Mesendoderm (in vitro differentiated cells): ENCODE measurements around the gene COBL.

Source experiments
- DNase-seq: peaks from one replicate; pipeline ENCODE4 v3.0.0; 2013
- H2AK5ac ChIP-seq: 2 replicates; pipeline ENCODE4 v1.6.1; 2013; ENCODE audit warnings: low read length, inconsistent platforms
- H2BK120ac ChIP-seq: 2 replicates; pipeline ENCODE4 v1.6.1; 2013; ENCODE audit warnings: low read depth, mild to moderate bottlenecking, low read length, moderate library complexity, mixed read lengths
- H2BK15ac ChIP-seq: replicated peaks from 2 replicates; pipeline ENCODE4 v1.6.1; 2013; ENCODE audit warnings: low read depth, mild to moderate bottlenecking, moderate library complexity
- H2BK5ac ChIP-seq: 2 replicates; pipeline ENCODE4 v1.6.1; 2013; ENCODE audit warnings: low read length, inconsistent platforms
- H3K18ac ChIP-seq: 2 replicates; pipeline ENCODE4 v1.6.1; 2013; ENCODE audit warnings: mild to moderate bottlenecking, low read length, mixed read lengths
- H3K23ac ChIP-seq: one replicate; pipeline ENCODE4 v1.6.1; 2013; ENCODE audit warnings: low read length
- H3K27ac ChIP-seq: 2 replicates; pipeline ENCODE4 v1.5.1; 2013; ENCODE audit warnings: low read depth, mild to moderate bottlenecking, inconsistent platforms, low read length, moderate library complexity
- H3K27me3 ChIP-seq: 2 replicates; pipeline ENCODE4 v1.6.1; 2013; ENCODE audit warnings: low read length, control low read depth, mild to moderate bottlenecking, inconsistent platforms; ENCODE audit not compliant: insufficient read depth, poor library complexity
- H3K36me3 ChIP-seq: 2 replicates; pipeline ENCODE4 v1.6.1; 2013; ENCODE audit warnings: low read length, inconsistent platforms; ENCODE audit not compliant: control insufficient read depth, insufficient read depth
- H3K4ac ChIP-seq: one replicate; pipeline ENCODE4 v1.6.1; 2013; ENCODE audit warnings: low read depth, mild to moderate bottlenecking, low read length, moderate library complexity
- H3K4me1 ChIP-seq: 2 replicates; pipeline ENCODE4 v1.6.1; 2013; ENCODE audit warnings: low read depth, low read length, inconsistent platforms; ENCODE audit not compliant: control insufficient read depth
- H3K4me2 ChIP-seq: 2 replicates; pipeline ENCODE4 v1.6.1; 2013; ENCODE audit warnings: low read length
- H3K4me3 ChIP-seq: 2 replicates; pipeline ENCODE4 v1.5.1; 2013; ENCODE audit warnings: mild to moderate bottlenecking, low read length
- H3K56ac ChIP-seq: one replicate; pipeline ENCODE4 v1.6.1; 2013; ENCODE audit warnings: low read length
- H3K79me1 ChIP-seq: 2 replicates; pipeline ENCODE4 v1.6.1; 2013; ENCODE audit warnings: low read length, inconsistent platforms
- H3K79me2 ChIP-seq: 2 replicates; pipeline ENCODE4 v1.6.1; 2013; ENCODE audit warnings: mild to moderate bottlenecking, low read length; ENCODE audit not compliant: control insufficient read depth, insufficient read depth
- H3K9ac ChIP-seq: 2 replicates; pipeline ENCODE4 v1.6.1; 2013; ENCODE audit warnings: low read length, inconsistent platforms
- H4K5ac ChIP-seq: one replicate; pipeline ENCODE4 v1.6.1; 2013; ENCODE audit warnings: low read length
- H4K8ac ChIP-seq: one replicate; pipeline ENCODE4 v1.6.1; 2013; ENCODE audit warnings: low read depth, mild to moderate bottlenecking, control low read depth, low read length, moderate library complexity
- WGBS: extraction: QIAGEN DNeasy Blood & Tissue Kit; methylation state at CpG from one replicate; pipeline ENCODE4 v1.1.7; 2013; ENCODE audit warnings: low lambda C conversion rate, missing lambda C conversion rate; ENCODE audit not compliant: insufficient coverage; ENCODE audit errors: extremely low coverage; 5-methylcytosine and 5-hydroxymethylcytosine counted together

The COBL gene

DNA sequence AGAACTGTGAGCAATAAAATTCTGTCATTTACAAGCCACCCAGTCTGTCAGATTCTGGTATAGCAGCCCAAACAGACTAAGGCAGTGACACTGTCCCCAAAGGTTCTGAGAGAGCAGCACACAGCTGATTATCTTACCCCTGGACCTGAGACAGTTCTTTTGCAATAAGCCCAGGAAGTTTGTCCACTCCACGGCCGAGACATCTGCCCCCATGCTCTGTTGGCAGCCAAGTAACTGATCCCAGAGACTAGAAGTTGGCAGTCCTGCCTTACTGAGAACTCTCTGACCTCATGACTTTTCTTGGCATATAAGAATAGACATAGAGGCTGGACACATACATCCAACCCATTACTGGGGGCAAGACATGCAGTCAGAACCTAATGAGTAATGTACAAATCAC is 290.9 kb downstream of the COBL start:
- no peak overlapping the region for H3K23ac ChIP-seq
- no peak overlapping the region for H3K4me2 ChIP-seq
- no peak overlapping the region for H3K56ac ChIP-seq
- no peaks in the 10 kb centered on the region for H3K79me1 ChIP-seq
- H3K36me3 ChIP-seq, result no peaks in the 10 kb centered on the region
- H2BK5ac ChIP-seq, result no peak overlapping the region
- no CpG with 5 or more reads among the region's 2 CpGs for whole genome bisulfite sequencing
- no peak overlapping the region for H3K4me3 ChIP-seq
- no peak overlapping the region for H3K27ac ChIP-seq
- H4K5ac ChIP-seq, result no peak overlapping the region
- H3K79me2 ChIP-seq, result no peaks in the 10 kb centered on the region
- H3K27me3 ChIP-seq, result no peaks in the 10 kb centered on the region
- no peak overlapping the region for H3K18ac ChIP-seq
- H3K9ac ChIP-seq, result no peak overlapping the region
- H2BK15ac ChIP-seq, result no peak overlapping the region
- no peak overlapping the region for H2BK120ac ChIP-seq
- no peak for DNase-seq
- no peak overlapping the region for H4K8ac ChIP-seq
- H3K4me1 ChIP-seq, result no peaks in the 10 kb centered on the region
- no peak overlapping the region for H2AK5ac ChIP-seq
- H3K4ac ChIP-seq, result no peak overlapping the region

DNA sequence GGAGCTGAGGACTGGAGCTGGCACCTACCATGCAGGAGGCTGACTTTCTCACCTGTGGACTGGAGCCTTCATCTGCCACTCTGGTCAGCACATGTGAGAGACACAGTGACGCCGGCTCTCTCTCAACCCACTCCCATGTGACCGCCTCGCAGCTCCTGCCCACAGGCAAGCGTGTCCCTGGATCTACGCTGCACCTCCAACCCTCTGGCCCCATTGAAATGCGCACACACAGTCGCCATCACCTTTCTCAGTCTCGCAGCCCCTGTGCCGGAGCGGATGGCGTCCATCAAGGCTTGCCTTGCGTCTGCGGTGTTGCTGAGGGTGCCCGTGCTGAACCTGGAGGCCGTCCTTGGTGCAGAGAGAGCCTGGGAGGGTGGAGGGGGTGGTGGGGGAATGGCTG is 291.7 kb downstream of the COBL start:
- no peak overlapping the region for H3K18ac ChIP-seq

DNA sequence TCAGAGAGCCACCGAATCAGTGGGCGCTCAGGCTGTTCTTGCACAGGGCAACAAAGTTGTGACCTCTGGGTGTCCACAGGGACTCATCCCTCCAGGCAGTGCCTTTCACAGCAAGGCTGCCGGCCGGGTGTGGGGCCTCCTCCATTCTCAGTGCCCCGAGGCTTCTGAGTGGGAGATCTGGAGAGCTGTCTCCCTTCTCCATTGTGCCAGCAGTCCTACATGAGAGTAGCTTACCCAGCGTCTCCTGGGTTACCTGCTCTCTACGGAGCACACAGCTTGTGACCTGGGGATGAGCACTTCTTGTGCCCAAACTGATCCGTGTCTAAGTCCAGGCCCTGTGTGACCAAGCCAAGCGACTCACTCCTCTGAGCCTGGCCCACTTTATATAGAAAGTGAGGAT is 293.1 kb downstream of the COBL start:
- Histone ChIP-seq H3K56ac (no peak overlapping the region), H3K4me3 (no peak overlapping the region), H4K5ac (no peak overlapping the region), H2BK120ac (no peak overlapping the region), H3K79me2 (no peaks in the 10 kb centered on the region), H3K9ac (no peak overlapping the region), H3K4ac (no peak overlapping the region), H4K8ac (no peak overlapping the region), H2BK5ac (no peak overlapping the region), H3K18ac (no peak overlapping the region), H2BK15ac (no peak overlapping the region), H3K27me3 (no peaks in the 10 kb centered on the region), H3K27ac (no peak overlapping the region), H3K23ac (no peak overlapping the region), H2AK5ac (no peak overlapping the region), H3K4me1 (no peaks in the 10 kb centered on the region), H3K36me3 (no peaks in the 10 kb centered on the region), H3K79me1 (no peaks in the 10 kb centered on the region), H3K4me2 (no peak overlapping the region)
- WGBS, result no CpG with 5 or more reads among the region's 9 CpGs
- no peak for DNase-seq

More for the DNA sequence above, 291.7 kb downstream of the COBL start:
- H2BK15ac ChIP-seq, result no peak overlapping the region
- no peaks in the 10 kb centered on the region for H3K36me3 ChIP-seq
- no peaks in the 10 kb centered on the region for H3K27me3 ChIP-seq
- no peak overlapping the region for H3K27ac ChIP-seq
- no peak overlapping the region for H3K4me3 ChIP-seq
- no peak overlapping the region for H3K23ac ChIP-seq
- H3K56ac ChIP-seq, result no peak overlapping the region
- no peak overlapping the region for H4K8ac ChIP-seq
- no peak overlapping the region for H2BK120ac ChIP-seq
- no CpG with 5 or more reads among the region's 16 CpGs for WGBS
- H3K4ac ChIP-seq, result no peak overlapping the region
- no peak for DNase-seq
- H3K4me2 ChIP-seq, result no peak overlapping the region
- no peak overlapping the region for H4K5ac ChIP-seq
- H2AK5ac ChIP-seq, result no peak overlapping the region
- no peaks in the 10 kb centered on the region for H3K4me1 ChIP-seq
- H3K79me2 ChIP-seq, result no peaks in the 10 kb centered on the region
- no peaks in the 10 kb centered on the region for H3K79me1 ChIP-seq
- no peak overlapping the region for H2BK5ac ChIP-seq
- H3K9ac ChIP-seq, result no peak overlapping the region

DNA sequence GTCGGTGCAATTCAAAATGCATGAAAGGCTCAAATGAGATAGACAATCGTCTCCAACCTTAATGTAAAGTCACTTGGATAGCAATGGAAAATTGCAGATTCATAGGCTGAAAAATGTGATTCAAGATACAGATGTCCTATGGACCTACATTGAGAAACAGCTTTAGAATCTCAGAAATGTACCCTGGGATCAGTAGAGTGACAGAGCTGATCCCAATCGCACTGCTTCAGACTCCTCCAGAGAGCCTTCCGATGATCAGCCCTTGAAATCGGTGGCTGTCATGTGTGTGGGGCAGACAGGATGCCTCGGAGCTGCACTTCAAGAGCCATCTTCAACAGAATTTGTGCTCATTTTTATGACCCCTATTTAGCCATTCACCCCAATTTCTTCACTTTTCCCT is 293.8 kb downstream of the COBL start:
- Histone ChIP-seq H3K9ac (no peak overlapping the region), H2BK120ac (no peak overlapping the region), H2BK5ac (no peak overlapping the region), H2AK5ac (no peak overlapping the region), H3K18ac (no peak overlapping the region), H3K27ac (no peak overlapping the region), H3K27me3 (no peaks in the 10 kb centered on the region), H3K23ac (no peak overlapping the region), H4K8ac (no peak overlapping the region), H3K4ac (no peak overlapping the region), H3K36me3 (no peaks in the 10 kb centered on the region), H3K4me2 (no peak overlapping the region), H3K79me2 (no peaks in the 10 kb centered on the region), H3K56ac (no peak overlapping the region), H2BK15ac (no peak overlapping the region), H3K4me1 (no peaks in the 10 kb centered on the region), H3K79me1 (no peaks in the 10 kb centered on the region), H4K5ac (no peak overlapping the region), H3K4me3 (no peak overlapping the region)
- no CpG with 5 or more reads among the region's 6 CpGs for WGBS
- DNase-seq, result no peak

DNA sequence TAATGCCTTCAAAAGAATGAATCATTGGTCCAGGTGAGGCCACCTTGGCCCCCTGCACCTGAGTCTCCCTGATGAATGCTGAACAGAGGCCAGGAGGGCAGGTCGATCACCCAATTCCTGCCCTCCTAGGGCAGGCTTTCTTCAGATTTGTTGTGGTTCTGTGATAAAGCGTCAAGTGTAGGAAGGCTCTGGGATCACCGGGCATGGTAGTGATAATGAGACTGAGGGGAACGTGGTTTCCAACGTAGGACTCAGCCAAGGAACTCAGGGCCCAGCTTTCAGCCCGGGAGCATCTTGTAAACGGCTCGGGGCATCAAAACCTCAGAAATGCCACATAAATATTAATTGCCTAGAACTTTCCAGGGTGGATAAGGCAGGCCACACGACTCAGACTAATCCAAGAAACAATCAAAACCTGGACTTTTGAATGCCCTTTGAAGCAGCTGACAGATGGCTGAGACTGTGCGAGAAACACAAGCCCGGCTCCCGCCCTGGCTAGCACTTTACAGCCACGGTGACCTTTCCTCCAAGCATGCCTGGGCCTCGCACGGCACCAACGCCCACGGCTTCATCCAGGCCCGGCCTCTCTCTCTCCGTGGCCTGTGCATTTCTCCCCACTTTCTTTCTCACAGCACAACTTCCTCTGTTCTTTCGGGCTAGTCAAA is 294.6 kb downstream of the COBL start:
- no CpG with 5 or more reads among the region's 20 CpGs for WGBS
- Histone ChIP-seq H3K56ac (no peak overlapping the region), H3K36me3 (no peaks in the 10 kb centered on the region), H3K9ac (no peak overlapping the region), H4K8ac (no peak overlapping the region), H2AK5ac (no peak overlapping the region), H2BK120ac (no peak overlapping the region), H2BK5ac (no peak overlapping the region), H4K5ac (no peak overlapping the region), H3K27me3 (no peaks in the 10 kb centered on the region), H3K4me2 (no peak overlapping the region), H3K18ac (no peak overlapping the region), H3K27ac (no peak overlapping the region), H2BK15ac (no peak overlapping the region), H3K4me3 (no peak overlapping the region), H3K79me1 (no peaks in the 10 kb centered on the region), H3K23ac (no peak overlapping the region), H3K4me1 (no peaks in the 10 kb centered on the region), H3K79me2 (no peaks in the 10 kb centered on the region), H3K4ac (no peak overlapping the region)
- DNase-seq, result no peak

DNA sequence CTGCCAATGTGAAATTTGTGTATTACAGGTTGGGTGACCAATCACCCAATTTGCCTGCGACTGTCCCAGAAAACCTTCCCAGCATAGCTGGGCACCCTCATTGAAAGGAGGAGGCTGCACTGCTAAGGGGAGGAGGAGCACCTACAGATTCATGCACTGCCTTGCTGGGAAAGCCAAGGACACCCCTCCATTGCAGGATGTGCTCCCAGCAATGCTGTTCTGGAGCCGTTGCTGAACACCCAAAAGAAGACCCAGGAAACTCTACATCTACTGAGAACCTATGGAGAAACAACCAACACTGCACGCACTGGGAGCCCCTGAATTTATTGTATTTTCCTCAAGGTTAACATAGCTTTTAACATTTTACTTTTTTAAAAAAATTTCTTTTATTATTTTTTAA is 295.7 kb downstream of the COBL start:
- Histone ChIP-seq H3K27ac (no peak overlapping the region), H3K18ac (no peak overlapping the region), H3K4me1 (no peaks in the 10 kb centered on the region), H3K23ac (no peak overlapping the region), H2BK15ac (no peak overlapping the region), H2BK5ac (no peak overlapping the region), H3K9ac (no peak overlapping the region), H3K4ac (no peak overlapping the region), H3K79me1 (no peaks in the 10 kb centered on the region), H4K8ac (no peak overlapping the region), H3K27me3 (no peaks in the 10 kb centered on the region), H3K4me2 (no peak overlapping the region), H2AK5ac (no peak overlapping the region), H3K56ac (no peak overlapping the region), H3K36me3 (no peaks in the 10 kb centered on the region), H3K79me2 (no peaks in the 10 kb centered on the region), H4K5ac (no peak overlapping the region), H2BK120ac (no peak overlapping the region), H3K4me3 (no peak overlapping the region)
- DNase-seq, result no peak
- no CpG with 5 or more reads among the region's 3 CpGs for WGBS
